Thoracic aorta (tissue), 2 donors: ENCODE results near the gene WDR48. TPM values are rescaled to one million over a fixed set of nuclear protein-coding genes. Genes with fewer than 3 reads are reported as not detected.

Experiments used
- ATAC-seq: fragments of 150-250 bp; one replicate; pipeline ENCODE4 v1.8.0; 2017; ENCODE audit warnings: low read depth; ENCODE audit not compliant: insufficient number of reproducible peaks, low FRiP score
- DNase-seq: peaks from one replicate; pipeline ENCODE4 v3.0.0-alpha.2; 2020; ENCODE audit warnings: low spot score
- H3K27ac ChIP-seq, 2 donors: fragments of 200-600 bp; sonication (generic); 1 replicate in 1 of 2; 2 replicates in 1 of 2; pipeline ENCODE4 v1.5.1; 2016; ENCODE audit warnings: mild to moderate bottlenecking in 2 of 2, moderate library complexity in 2 of 2
- H3K27me3 ChIP-seq: fragments of 200-600 bp; sonication (generic); replicated peaks from 2 replicates; pipeline ENCODE4 v1.6.0; 2016; ENCODE audit warnings: mild to moderate bottlenecking; ENCODE audit not compliant: insufficient read depth
- H3K36me3 ChIP-seq: fragments of 200-600 bp; sonication (generic); one replicate; pipeline ENCODE4 v1.5.1; 2016
- H3K4me1 ChIP-seq, 2 donors: fragments of 200-600 bp; sonication (generic); 1 replicate in 1 of 2; 2 replicates in 1 of 2; pipeline versions ENCODE4 v1.5.1 to v1.6.0; 2016; ENCODE audit warnings: low read depth in 2 of 2, mild to moderate bottlenecking in 1 of 2; ENCODE audit not compliant: control insufficient read depth in 1 of 2
- H3K4me3 ChIP-seq: fragments of 200-600 bp; sonication (generic); 2 replicates; pipeline ENCODE4 v1.5.1; 2016; ENCODE audit warnings: mild to moderate bottlenecking
- H3K9me3 ChIP-seq: fragments of 200-600 bp; sonication (generic); 2 replicates; pipeline ENCODE4 v1.5.1; 2016
- CTCF ChIP-seq: fragments of 200-600 bp; sonication (generic); IDR thresholded peaks from one replicate; pipeline ENCODE4 v1.5.1; 2019; ENCODE audit warnings: antibody characterized with exemption
- total RNA-seq, 2 donors: library from RNA; depleted of rRNA; stranded (reverse); fragments of >200 nt; gene quantifications; one replicate each; pipeline versions ENCODE4 v1.1.0 to v1.2.3, GENCODE V29; 2016

The WDR48 gene
- total RNA-seq, 2 donors from 2014 or later: 17.7 to 29.9 TPM

GRCh38 chr3:39022286-39022630, 29.6 kb upstream of the WDR48 start:
- DNase-seq: no peak
- H3K27me3 ChIP-seq: no peaks in the 10 kb centered on the region
- H3K4me3 ChIP-seq: no peak overlapping the region
- no peaks in the 10 kb centered on the region for H3K36me3 ChIP-seq
- no peaks in the 10 kb centered on the region for H3K4me1 ChIP-seq
- no peak overlapping the region for H3K27ac ChIP-seq
- TF ChIP-seq CTCF: no peak
- H3K9me3 ChIP-seq: no peaks in the 10 kb centered on the region
- ATAC-seq: no peak

GRCh38 chr3:39024497-39024896, 27.3 kb upstream of the WDR48 start:
- Histone ChIP-seq H3K27me3 (no peaks in the 10 kb centered on the region), H3K4me1 (no peaks in the 10 kb centered on the region), H3K4me3 (no peak overlapping the region), H3K27ac (no peak overlapping the region), H3K36me3 (no peaks in the 10 kb centered on the region), H3K9me3 (no peaks in the 10 kb centered on the region)
- DNase-seq: no peak
- no peak for TF ChIP-seq CTCF
- no peak for ATAC-seq

- ATAC-seq: no peak
- no peak overlapping the region for H3K27ac ChIP-seq
- no peaks in the 10 kb centered on the region for H3K36me3 ChIP-seq
These were observed 26.4 kb upstream of the WDR48 start for GRCh38 chr3:39025222-39025970.

DNA sequence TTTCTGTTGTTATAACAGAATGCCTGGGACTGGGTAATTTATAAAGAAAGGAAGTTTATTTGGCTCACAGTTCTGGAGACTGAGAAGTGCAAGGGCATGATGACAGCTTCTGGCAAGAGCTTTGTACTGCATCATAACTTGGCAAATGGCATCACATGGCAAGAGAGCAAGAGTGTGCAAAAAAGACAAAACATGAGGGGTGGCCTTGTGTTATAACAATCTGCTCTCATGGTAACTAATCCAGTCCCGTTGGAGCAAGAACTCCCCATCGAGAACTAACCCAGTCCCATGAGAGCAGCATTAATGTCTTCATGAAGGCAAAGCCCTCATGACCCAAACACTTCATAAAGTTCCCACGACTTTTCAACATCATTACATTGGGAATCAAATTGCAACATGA, 23.3 kb upstream of the WDR48 start:
- Histone ChIP-seq H3K27ac (no peak overlapping the region), H3K27me3 (no peaks in the 10 kb centered on the region), H3K4me3 (no peak overlapping the region), H3K4me1 (no peaks in the 10 kb centered on the region), H3K9me3 (no peaks in the 10 kb centered on the region), H3K36me3 (no peaks in the 10 kb centered on the region)
- ATAC-seq: no peak
- no peak for TF ChIP-seq CTCF
- DNase-seq: no peak

More at GRCh38 chr3:39025222-39025970, 26.4 kb upstream of the WDR48 start:
- no peak overlapping the region for H3K4me3 ChIP-seq
- no peak for TF ChIP-seq CTCF
- H3K4me1 ChIP-seq: no peaks in the 10 kb centered on the region
- no peaks in the 10 kb centered on the region for H3K27me3 ChIP-seq
- H3K9me3 ChIP-seq: no peaks in the 10 kb centered on the region
- DNase-seq: no peak

- ATAC-seq: no peak
- H3K4me1 ChIP-seq: no peaks in the 10 kb centered on the region
- no peaks in the 10 kb centered on the region for H3K27me3 ChIP-seq
- no peaks in the 10 kb centered on the region for H3K36me3 ChIP-seq
- TF ChIP-seq CTCF: no peak
- H3K4me3 ChIP-seq: no peak overlapping the region
- DNase-seq: no peak
- no peak overlapping the region for H3K27ac ChIP-seq
- no peaks in the 10 kb centered on the region for H3K9me3 ChIP-seq
These were observed 22.3 kb upstream of the WDR48 start for GRCh38 chr3:39029556-39029955.
